HUES48 (cell line): Measurements from ENCODE around the gene TUSC7.

Source experiments
- H3K27ac ChIP-seq: one replicate; pipeline ENCODE4 v1.7.0; 2013; ENCODE audit warnings: low read depth, low read length, inconsistent platforms
- H3K27me3 ChIP-seq: 2 replicates; pipeline ENCODE4 v1.6.1; 2013; ENCODE audit warnings: mild to moderate bottlenecking, low read length; ENCODE audit not compliant: control insufficient read depth, insufficient read depth
- H3K36me3 ChIP-seq: 2 replicates; pipeline ENCODE4 v1.6.1; 2013; ENCODE audit warnings: low read length; ENCODE audit not compliant: control insufficient read depth, insufficient read depth
- H3K4me1 ChIP-seq: 2 replicates; pipeline ENCODE4 v1.6.1; 2013; ENCODE audit warnings: mild to moderate bottlenecking, low read length; ENCODE audit not compliant: control insufficient read depth, insufficient read depth
- H3K4me3 ChIP-seq: 2 replicates; pipeline ENCODE4 v1.5.1; 2013; ENCODE audit warnings: mild to moderate bottlenecking, low read depth, low read length
- H3K9ac ChIP-seq: 2 replicates; pipeline ENCODE4 v1.6.1; 2013; ENCODE audit warnings: mild to moderate bottlenecking, low read depth, low read length, moderate library complexity
- H3K9me3 ChIP-seq: 2 replicates; pipeline ENCODE4 v1.6.1; 2013; ENCODE audit warnings: low read length; ENCODE audit not compliant: control insufficient read depth, insufficient read depth

The TUSC7 gene

GRCh38 chr3:116707531-116707930, 2.0 kb upstream of the TUSC7 start:
- no peaks in the 10 kb centered on the region for H3K9me3 ChIP-seq

GRCh38 chr3:116716490-116716889, 6.9 kb downstream of the TUSC7 start:
- H3K27ac ChIP-seq = no peak overlapping the region
- peaks cover 6% of the 10 kb centered on the region; the same call in 1 of the 2 replicates for H3K4me1 ChIP-seq
- H3K9me3 ChIP-seq = no peaks in the 10 kb centered on the region
- H3K4me3 ChIP-seq = no peak overlapping the region
- H3K27me3 ChIP-seq = no peaks in the 10 kb centered on the region
- no peaks in the 10 kb centered on the region for H3K36me3 ChIP-seq
- H3K9ac ChIP-seq = no peak overlapping the region

More at GRCh38 chr3:116707531-116707930, 2.0 kb upstream of the TUSC7 start:
- Histone ChIP-seq H3K36me3 (no peaks in the 10 kb centered on the region), H3K4me3 (no peak overlapping the region), H3K9ac (no peak overlapping the region), H3K27ac (no peak overlapping the region), H3K27me3 (no peaks in the 10 kb centered on the region), H3K4me1 (no peaks in the 10 kb centered on the region; the same call in 1 of the 2 replicates)

- Histone ChIP-seq H3K36me3 (no peaks in the 10 kb centered on the region), H3K4me3 (no peak overlapping the region), H3K9me3 (no peaks in the 10 kb centered on the region), H3K27ac (no peak overlapping the region), H3K4me1 (peaks cover 6% of the 10 kb centered on the region; the same call in 1 of the 2 replicates), H3K9ac (no peak overlapping the region), H3K27me3 (no peaks in the 10 kb centered on the region)
Observed at GRCh38 chr3:116717566-116717965, 8.0 kb downstream of the TUSC7 start.

GRCh38 chr3:116728454-116728853, 18.9 kb downstream of the TUSC7 start:
- no peaks in the 10 kb centered on the region for H3K27me3 ChIP-seq
- H3K9ac ChIP-seq = no peak overlapping the region
- no peaks in the 10 kb centered on the region for H3K9me3 ChIP-seq
- no peak overlapping the region for H3K27ac ChIP-seq
- H3K4me3 ChIP-seq = no peak overlapping the region
- no peaks in the 10 kb centered on the region for H3K4me1 ChIP-seq
- no peaks in the 10 kb centered on the region for H3K36me3 ChIP-seq

GRCh38 chr3:116734243-116734642, 24.7 kb downstream of the TUSC7 start:
- Histone ChIP-seq H3K9me3 (no peaks in the 10 kb centered on the region), H3K36me3 (no peaks in the 10 kb centered on the region), H3K9ac (no peak overlapping the region), H3K27me3 (no peaks in the 10 kb centered on the region), H3K4me3 (no peak overlapping the region), H3K4me1 (no peaks in the 10 kb centered on the region), H3K27ac (no peak overlapping the region)

GRCh38 chr3:116739678-116740077, 30.1 kb downstream of the TUSC7 start:
- no peak overlapping the region for H3K9ac ChIP-seq
- no peaks in the 10 kb centered on the region for H3K9me3 ChIP-seq
- H3K36me3 ChIP-seq = no peaks in the 10 kb centered on the region
- H3K4me1 ChIP-seq = no peaks in the 10 kb centered on the region
- no peak overlapping the region for H3K4me3 ChIP-seq
- H3K27me3 ChIP-seq = no peaks in the 10 kb centered on the region
- H3K27ac ChIP-seq = no peak overlapping the region

- no peak overlapping the region for H3K27ac ChIP-seq
- no peaks in the 10 kb centered on the region for H3K36me3 ChIP-seq
- no peaks in the 10 kb centered on the region for H3K4me1 ChIP-seq
- no peak overlapping the region for H3K4me3 ChIP-seq
- no peak overlapping the region for H3K9ac ChIP-seq
- no peaks in the 10 kb centered on the region for H3K27me3 ChIP-seq
- no peaks in the 10 kb centered on the region for H3K9me3 ChIP-seq
Observed at GRCh38 chr3:116740293-116740692, 30.7 kb downstream of the TUSC7 start.

- no peaks in the 10 kb centered on the region for H3K27me3 ChIP-seq
- H3K9me3 ChIP-seq = no peaks in the 10 kb centered on the region
- no peak overlapping the region for H3K9ac ChIP-seq
Observed at GRCh38 chr3:116741467-116741866, 31.9 kb downstream of the TUSC7 start.

GRCh38 chr3:116743062-116743461, 33.5 kb downstream of the TUSC7 start:
- H3K9me3 ChIP-seq = no peaks in the 10 kb centered on the region
- H3K36me3 ChIP-seq = no peaks in the 10 kb centered on the region
- H3K9ac ChIP-seq = no peak overlapping the region
- H3K27ac ChIP-seq = no peak overlapping the region
- H3K27me3 ChIP-seq = no peaks in the 10 kb centered on the region
- H3K4me1 ChIP-seq = no peaks in the 10 kb centered on the region
- H3K4me3 ChIP-seq = no peak overlapping the region

More at GRCh38 chr3:116741467-116741866, 31.9 kb downstream of the TUSC7 start:
- Histone ChIP-seq H3K4me1 (no peaks in the 10 kb centered on the region), H3K4me3 (no peak overlapping the region), H3K36me3 (no peaks in the 10 kb centered on the region), H3K27ac (no peak overlapping the region)

GRCh38 chr3:116749388-116749787, 39.8 kb downstream of the TUSC7 start:
- H3K27ac ChIP-seq = no peak overlapping the region
- H3K9ac ChIP-seq = no peak overlapping the region
- H3K27me3 ChIP-seq = no peaks in the 10 kb centered on the region
- no peaks in the 10 kb centered on the region for H3K36me3 ChIP-seq
- no peaks in the 10 kb centered on the region for H3K4me1 ChIP-seq
- H3K9me3 ChIP-seq = no peaks in the 10 kb centered on the region
- H3K4me3 ChIP-seq = no peak overlapping the region

- Histone ChIP-seq H3K27ac (no peak overlapping the region), H3K9ac (no peak overlapping the region), H3K4me3 (no peak overlapping the region), H3K4me1 (peaks cover 11% of the 10 kb centered on the region), H3K9me3 (no peaks in the 10 kb centered on the region), H3K36me3 (no peaks in the 10 kb centered on the region), H3K27me3 (no peaks in the 10 kb centered on the region)
Observed at GRCh38 chr3:116757315-116757714, 47.7 kb downstream of the TUSC7 start.

GRCh38 chr3:116759316-116759715, 49.7 kb downstream of the TUSC7 start:
- no peak overlapping the region for H3K27ac ChIP-seq
- no peak overlapping the region for H3K9ac ChIP-seq
- no peak overlapping the region for H3K4me3 ChIP-seq
- H3K4me1 ChIP-seq = peaks cover 11% of the 10 kb centered on the region
- H3K9me3 ChIP-seq = no peaks in the 10 kb centered on the region
- no peaks in the 10 kb centered on the region for H3K36me3 ChIP-seq
- no peaks in the 10 kb centered on the region for H3K27me3 ChIP-seq
